Karpas-422 (cell line): ENCODE measurements around the gene ARGLU1. TPM values are rescaled to one million over a fixed set of nuclear protein-coding genes. Genes with fewer than 3 reads are reported as not detected.

Experiments used
- DNase-seq: peaks from one replicate; pipeline ENCODE4 v3.0.0-alpha.2; 2015
- H2AFZ ChIP-seq: fragments of 200-600 bp; sonication (generic); 2 replicates; pipeline ENCODE4 v1.6.1; 2014; ENCODE audit warnings: antibody characterized with exemption, low read length, mixed read lengths
- H3K27ac ChIP-seq: fragments of 200-600 bp; sonication (generic); 2 replicates; pipeline ENCODE4 v1.5.1; 2014; ENCODE audit warnings: mild to moderate bottlenecking, low read length, moderate library complexity
- H3K27me3 ChIP-seq: fragments of 200-600 bp; sonication (generic); 2 replicates; pipeline ENCODE4 v1.6.1; 2014; ENCODE audit warnings: low read length, mixed read lengths
- H3K36me3 ChIP-seq: fragments of 200-600 bp; sonication (generic); 2 replicates; pipeline ENCODE4 v1.6.1; 2014; ENCODE audit warnings: low read length, mixed read lengths; ENCODE audit not compliant: insufficient read depth
- H3K4me1 ChIP-seq: fragments of 200-600 bp; sonication (generic); 2 replicates; pipeline ENCODE4 v1.6.1; 2014; ENCODE audit warnings: mild to moderate bottlenecking, low read length, mixed read lengths
- H3K4me2 ChIP-seq: fragments of 200-600 bp; sonication (generic); 2 replicates; pipeline ENCODE4 v1.6.1; 2014; ENCODE audit warnings: low read length, low read depth, mild to moderate bottlenecking; ENCODE audit not compliant: poor library complexity, severe bottlenecking
- H3K4me3 ChIP-seq: fragments of 200-600 bp; sonication (generic); 2 replicates; pipeline ENCODE4 v1.5.1; 2014; ENCODE audit warnings: mild to moderate bottlenecking, antibody characterized with exemption, low read length, mixed read lengths
- H3K79me2 ChIP-seq: fragments of 200-600 bp; sonication (generic); 2 replicates; pipeline ENCODE4 v1.6.1; 2014; ENCODE audit warnings: mild to moderate bottlenecking, low read length, mixed read lengths
- H3K9ac ChIP-seq: fragments of 200-600 bp; sonication (generic); 2 replicates; pipeline ENCODE4 v1.6.0; 2014; ENCODE audit warnings: low read length
- H3K9me2 ChIP-seq: fragments of 200-600 bp; sonication (generic), shearing (Covaris generic); replicated peaks from 2 replicates; pipeline ENCODE4 v1.6.0; 2014; ENCODE audit warnings: mild to moderate bottlenecking, low read length, moderate library complexity; ENCODE audit not compliant: insufficient read depth
- H3K9me3 ChIP-seq: fragments of 300-700, 200-600 bp; sonication (generic); 2 replicates; pipeline ENCODE4 v1.6.1; 2014; ENCODE audit warnings: low read length, mixed read lengths
- H4K20me1 ChIP-seq: fragments of 200-600 bp; sonication (generic); 2 replicates; pipeline ENCODE4 v1.6.1; 2014; ENCODE audit warnings: mild to moderate bottlenecking, antibody characterized with exemption, low read length, low read depth; ENCODE audit not compliant: insufficient read depth
- total RNA-seq: library from RNA; depleted of rRNA; stranded (reverse); fragments of >200 nt; shearing (Covaris generic); gene quantifications from 2 replicates; pipeline ENCODE4 v1.2.3, GENCODE V29; 2014; ENCODE audit warnings: low replicate concordance

Gene ARGLU1
- total RNA-seq, 1 experiment from 2014 or later = 147 TPM

GRCh38 chr13:106548064-106548696 lies 19.8 kb downstream of the ARGLU1 start:
- Histone ChIP-seq H2AFZ (no peak overlapping the region), H4K20me1 (peaks cover 70% of the 10 kb centered on the region), H3K27me3 (no peaks in the 10 kb centered on the region), H3K9me3 (no peaks in the 10 kb centered on the region), H3K79me2 (peaks cover 85% of the 10 kb centered on the region), H3K4me3 (no peak overlapping the region), H3K9me2 (no peaks in the 10 kb centered on the region), H3K27ac (no peak overlapping the region), H3K4me1 (no peaks in the 10 kb centered on the region), H3K36me3 (peaks cover 60% of the 10 kb centered on the region), H3K4me2 (no peak overlapping the region), H3K9ac (no peak overlapping the region)
- no peak for DNase-seq

GRCh38 chr13:106541826-106542225 lies 26.1 kb downstream of the ARGLU1 start:
- DNase-seq = no peak
- no peak overlapping the region for H3K4me3 ChIP-seq

GRCh38 chr13:106540613-106541012 lies 27.3 kb downstream of the ARGLU1 start:
- no peak overlapping the region for H2AFZ ChIP-seq
- H3K27ac ChIP-seq = no peak overlapping the region
- H3K9ac ChIP-seq = no peak overlapping the region
- peaks cover 22% of the 10 kb centered on the region; the same call in 1 of the 2 replicates for H4K20me1 ChIP-seq
- no peaks in the 10 kb centered on the region for H3K27me3 ChIP-seq
- no peak overlapping the region for H3K4me2 ChIP-seq
- peaks cover 12% of the 10 kb centered on the region for H3K4me1 ChIP-seq
- no peaks in the 10 kb centered on the region for H3K9me3 ChIP-seq
- peaks cover 45% of the 10 kb centered on the region; the same call in 1 of the 2 replicates for H3K36me3 ChIP-seq
- no peaks in the 10 kb centered on the region for H3K9me2 ChIP-seq
- H3K79me2 ChIP-seq = peaks cover 12% of the 10 kb centered on the region
- DNase-seq = no peak
- H3K4me3 ChIP-seq = no peak overlapping the region

More at GRCh38 chr13:106541826-106542225, 26.1 kb downstream of the ARGLU1 start:
- Histone ChIP-seq H3K36me3 (peaks cover 53% of the 10 kb centered on the region; the same call in 1 of the 2 replicates), H3K27me3 (no peaks in the 10 kb centered on the region), H3K9me2 (no peaks in the 10 kb centered on the region), H3K9ac (no peak overlapping the region), H3K27ac (no peak overlapping the region), H3K4me2 (no peak overlapping the region), H3K9me3 (no peaks in the 10 kb centered on the region), H3K79me2 (peaks cover 24% of the 10 kb centered on the region), H3K4me1 (peaks cover 1% of the 10 kb centered on the region; the same call in 1 of the 2 replicates), H4K20me1 (peaks cover 29% of the 10 kb centered on the region), H2AFZ (no peak overlapping the region)

- no peak overlapping the region for H3K4me2 ChIP-seq
- peaks cover 18% of the 10 kb centered on the region; the same call in 1 of the 2 replicates for H3K36me3 ChIP-seq
- H3K4me1 ChIP-seq = peaks cover 12% of the 10 kb centered on the region
- no peak overlapping the region for H3K27ac ChIP-seq
- H3K9me2 ChIP-seq = no peaks in the 10 kb centered on the region
- no peaks in the 10 kb centered on the region for H3K27me3 ChIP-seq
- H3K9me3 ChIP-seq = no peaks in the 10 kb centered on the region
- H3K4me3 ChIP-seq = no peak overlapping the region
- H2AFZ ChIP-seq = no peak overlapping the region
- H4K20me1 ChIP-seq = peaks cover 12% of the 10 kb centered on the region; the same call in 1 of the 2 replicates
- no peaks in the 10 kb centered on the region for H3K79me2 ChIP-seq
- DNase-seq = no peak
- no peak overlapping the region for H3K9ac ChIP-seq
Observed at GRCh38 chr13:106537521-106537920, 30.4 kb downstream of the ARGLU1 start.

- Histone ChIP-seq H3K4me1 (peaks cover 12% of the 10 kb centered on the region), H3K36me3 (peaks cover 8% of the 10 kb centered on the region; the same call in 1 of the 2 replicates), H2AFZ (peak overlapping the region; percentile 81), H3K9me2 (no peaks in the 10 kb centered on the region), H4K20me1 (peaks cover 12% of the 10 kb centered on the region; the same call in 1 of the 2 replicates), H3K9ac (peak overlapping the region; percentile 69), H3K4me2 (peak overlapping the region; percentile 99), H3K27me3 (no peaks in the 10 kb centered on the region), H3K4me3 (peak overlapping the region; percentile 73), H3K9me3 (no peaks in the 10 kb centered on the region), H3K79me2 (no peaks in the 10 kb centered on the region), H3K27ac (no peak overlapping the region)
- peak; percentile 95 for DNase-seq
Observed at GRCh38 chr13:106536244-106537034, 31.5 kb downstream of the ARGLU1 start.

GRCh38 chr13:106535552-106536243 lies 32.2 kb downstream of the ARGLU1 start, which contains the start of gene EFNB2:
Gene EFNB2, minus strand, starts transcription at chr13:106535662. Its CDS starts 698 bp downstream, at chr13:106534964.
- Histone ChIP-seq H3K9me2 (no peaks in the 10 kb centered on the region), H3K27ac (no peak within 1 kb of the TSS), H3K4me1 (peaks cover 12% of the 10 kb centered on the region), H3K79me2 (no peaks in the 10 kb centered on the region), H3K4me3 (peak within 1 kb of the TSS; percentile 73), H4K20me1 (peaks cover 9% of the 10 kb centered on the region; the same call in 1 of the 2 replicates), H2AFZ (peak within 1 kb of the TSS; percentile 81), H3K27me3 (no peaks in the 10 kb centered on the region), H3K9me3 (no peaks in the 10 kb centered on the region), H3K36me3 (peaks cover 3% of the 10 kb centered on the region; the same call in 1 of the 2 replicates), H3K9ac (peak within 1 kb of the TSS; percentile 69), H3K4me2 (peak within 1 kb of the TSS; percentile 99)
- DNase-seq = peak; percentile 96

GRCh38 chr13:106534639-106535551 lies 33.0 kb downstream of the ARGLU1 start:
- no peak for DNase-seq
- H3K9me2 ChIP-seq = no peaks in the 10 kb centered on the region
- no peaks in the 10 kb centered on the region for H3K79me2 ChIP-seq
- H3K4me1 ChIP-seq = peaks cover 12% of the 10 kb centered on the region
- H2AFZ ChIP-seq = no peak overlapping the region
- no peaks in the 10 kb centered on the region for H3K9me3 ChIP-seq
- H3K4me3 ChIP-seq = peak overlapping the region; percentile 47; the same call in 1 of the 2 replicates
- no peaks in the 10 kb centered on the region for H3K27me3 ChIP-seq
- no peak overlapping the region for H3K27ac ChIP-seq
- H3K36me3 ChIP-seq = no peaks in the 10 kb centered on the region
- H3K9ac ChIP-seq = no peak overlapping the region
- peaks cover 9% of the 10 kb centered on the region; the same call in 1 of the 2 replicates for H4K20me1 ChIP-seq
- peak overlapping the region; percentile 99 for H3K4me2 ChIP-seq
